NOMO-1 treated with dmso at 0.1 percent for 144 hours (cell line): ENCODE results near the gene DDRGK1.

Source experiments
- DNase-seq: peaks from one replicate; lab custom pipeline; 2025; ENCODE audit not compliant: unreplicated experiment; lab: John Stamatoyannopoulos, UW

DDRGK1 gene

GRCh38 chr20:3204124-3204794 is at the start of gene DDRGK1:
DDRGK1 (minus strand) TSS chr20:3204682; CDS start chr20:3204627, 55 bp downstream.
- peak; percentile 75 for DNase-seq

- no peak for DNase-seq
These were observed 47.3 kb upstream of the DDRGK1 start for GRCh38 chr20:3251806-3252205.

GRCh38 chr20:3250091-3250504 is 45.6 kb upstream of the DDRGK1 start:
- DNase-seq = no peak

GRCh38 chr20:3248993-3249347 is 44.5 kb upstream of the DDRGK1 start:
- DNase-seq = no peak

- no peak for DNase-seq
These were observed 43.9 kb upstream of the DDRGK1 start for GRCh38 chr20:3248167-3248992.

- no peak for DNase-seq
These were observed 43.2 kb upstream of the DDRGK1 start for GRCh38 chr20:3247638-3248037.

- DNase-seq = no peak
These were observed 42.2 kb upstream of the DDRGK1 start for GRCh38 chr20:3246682-3247081.

- DNase-seq = no peak
These were observed 41.2 kb upstream of the DDRGK1 start for GRCh38 chr20:3245711-3246110.

- DNase-seq = no peak
These were observed 40.7 kb upstream of the DDRGK1 start for GRCh38 chr20:3245156-3245555.

GRCh38 chr20:3244613-3245012 is 40.1 kb upstream of the DDRGK1 start:
- DNase-seq = no peak

- no peak for DNase-seq
These were observed 39.4 kb upstream of the DDRGK1 start for GRCh38 chr20:3243718-3244358.

- no peak for DNase-seq
These were observed 37.8 kb upstream of the DDRGK1 start for GRCh38 chr20:3242172-3242692.

GRCh38 chr20:3240776-3241363 is 36.4 kb upstream of the DDRGK1 start:
- DNase-seq = no peak

GRCh38 chr20:3239867-3240775 is 35.6 kb upstream of the DDRGK1 start:
- DNase-seq = no peak

GRCh38 chr20:3239026-3239866 is 34.8 kb upstream of the DDRGK1 start, which contains the start of gene SLC4A11:
SLC4A11 (minus strand) TSS chr20:3239190; CDS start chr20:3239137, 53 bp downstream.
- DNase-seq = peak; percentile 42

GRCh38 chr20:3238616-3239025 is 34.1 kb upstream of the DDRGK1 start:
- peak; percentile 6 for DNase-seq

GRCh38 chr20:3237958-3238615 is 33.6 kb upstream of the DDRGK1 start:
- no peak for DNase-seq

GRCh38 chr20:3237011-3237957 is 32.8 kb upstream of the DDRGK1 start:
- DNase-seq = no peak
